MM.1S (cell line): ENCODE data around the gene DMRTA2.

ENCODE experiments used
- DNase-seq: peaks from one replicate; pipeline ENCODE4 v3.0.0-alpha.2; 2015
- H2AFZ ChIP-seq: fragments of 300-600 bp; sonication (generic); 2 replicates; pipeline ENCODE4 v1.6.0; 2016; ENCODE audit warnings: antibody characterized with exemption, low read length
- H3F3A ChIP-seq: fragments of 300-600 bp; sonication (generic); 2 replicates; pipeline ENCODE4 v1.6.1; 2016; ENCODE audit warnings: mild to moderate bottlenecking, antibody characterized with exemption, low read length, moderate library complexity, mixed read lengths; ENCODE audit not compliant: insufficient read depth
- H3K27ac ChIP-seq: fragments of 300-600 bp; sonication (generic); 2 replicates; pipeline ENCODE4 v1.5.1; 2016; ENCODE audit warnings: mild to moderate bottlenecking, low read length
- H3K27me3 ChIP-seq: fragments of 300-600 bp; sonication (generic); replicated peaks from 2 replicates; pipeline ENCODE4 v1.6.0; 2016; ENCODE audit warnings: low read length; ENCODE audit not compliant: insufficient read depth
- H3K36me3 ChIP-seq: fragments of 300-600 bp; sonication (generic); replicated peaks from 2 replicates; pipeline ENCODE4 v1.6.1; 2016; ENCODE audit warnings: mild to moderate bottlenecking, low read length, mixed read lengths; ENCODE audit not compliant: insufficient read depth
- H3K4me1 ChIP-seq: fragments of 300-600 bp; sonication (generic); 2 replicates; pipeline ENCODE4 v1.6.1; 2016; ENCODE audit warnings: low read length, mixed read lengths
- H3K4me2 ChIP-seq: fragments of 300-600 bp; sonication (generic); 2 replicates; pipeline ENCODE4 v1.6.0; 2016; ENCODE audit warnings: low read depth, low read length
- H3K4me3 ChIP-seq: fragments of 300-600 bp; sonication (generic); 2 replicates; pipeline ENCODE4 v1.5.1; 2016; ENCODE audit warnings: low read length, mixed read lengths
- H3K79me2 ChIP-seq: fragments of 300-600 bp; sonication (generic); 2 replicates; pipeline ENCODE4 v1.6.1; 2016; ENCODE audit warnings: mixed run types, low read length, mixed read lengths
- H3K9ac ChIP-seq: fragments of 300-600 bp; sonication (generic); 2 replicates; pipeline ENCODE4 v1.6.1; 2016; ENCODE audit warnings: low read length, mixed read lengths
- H3K9me2 ChIP-seq: fragments of 300-600 bp; sonication (generic); replicated peaks from 2 replicates; pipeline ENCODE4 v1.6.1; 2016; ENCODE audit warnings: mild to moderate bottlenecking, low read length, mixed read lengths; ENCODE audit not compliant: insufficient read depth
- H3K9me3 ChIP-seq: fragments of 300-600 bp; sonication (generic); replicated peaks from 2 replicates; pipeline ENCODE4 v1.6.1; 2016; ENCODE audit warnings: mild to moderate bottlenecking, low read length, mixed read lengths; ENCODE audit not compliant: insufficient read depth
- H4K20me1 ChIP-seq: fragments of 300-600 bp; sonication (generic); 2 replicates; pipeline ENCODE4 v1.6.1; 2016; ENCODE audit warnings: mild to moderate bottlenecking, low read length, moderate library complexity, mixed read lengths; ENCODE audit not compliant: insufficient read depth
- CTCF ChIP-seq: fragments of 300-600 bp; sonication (generic); IDR thresholded peaks from 2 replicates; pipeline ENCODE4 v1.5.1; 2016; ENCODE audit warnings: antibody characterized with exemption, low read length, mixed read lengths
- EZH2 ChIP-seq: fragments of 300-600 bp; sonication (generic); optimal IDR thresholded peaks from 2 replicates; pipeline ENCODE3; 2017; ENCODE audit warnings: low read depth, mild to moderate bottlenecking, antibody characterized with exemption, low read length, mixed read lengths
- EZH2phosphoT487 ChIP-seq: fragments of 300-600 bp; sonication (generic); IDR thresholded peaks from 2 replicates; pipeline ENCODE4 v1.6.1; 2018; ENCODE audit warnings: antibody characterized with exemption, low read length

The DMRTA2 gene

GRCh38 chr1:50424045-50424883, 1.0 kb upstream of the DMRTA2 start:
- TF ChIP-seq EZH2 (no peak), EZH2phosphoT487 (no peak), CTCF (no peak)
- no peak overlapping the region for H2AFZ ChIP-seq
- H3K36me3 ChIP-seq, result no peaks in the 10 kb centered on the region
- no peak for DNase-seq
- H4K20me1 ChIP-seq, result no peaks in the 10 kb centered on the region
- no peaks in the 10 kb centered on the region for H3K9me3 ChIP-seq
- H3K9me2 ChIP-seq, result no peaks in the 10 kb centered on the region
- H3K4me1 ChIP-seq, result no peaks in the 10 kb centered on the region
- H3K27me3 ChIP-seq, result no peaks in the 10 kb centered on the region; the same call in 1 of the 2 replicates
- no peak overlapping the region for H3K4me3 ChIP-seq
- no peak overlapping the region for H3K27ac ChIP-seq
- no peaks in the 10 kb centered on the region for H3K79me2 ChIP-seq
- H3K4me2 ChIP-seq, result no peak overlapping the region
- no peak overlapping the region for H3K9ac ChIP-seq
- H3F3A ChIP-seq, result no peaks in the 10 kb centered on the region

- Histone ChIP-seq H3K36me3 (no peaks in the 10 kb centered on the region), H3K4me1 (no peaks in the 10 kb centered on the region), H3K4me3 (no peak overlapping the region), H3K9me2 (no peaks in the 10 kb centered on the region), H3F3A (no peaks in the 10 kb centered on the region), H3K79me2 (no peaks in the 10 kb centered on the region), H2AFZ (no peak overlapping the region), H3K27ac (no peak overlapping the region), H4K20me1 (no peaks in the 10 kb centered on the region), H3K9me3 (no peaks in the 10 kb centered on the region), H3K9ac (no peak overlapping the region), H3K4me2 (no peak overlapping the region), H3K27me3 (no peaks in the 10 kb centered on the region; the same call in 1 of the 2 replicates)
- TF ChIP-seq EZH2 (no peak), CTCF (no peak), EZH2phosphoT487 (no peak)
- DNase-seq, result no peak
Measured at GRCh38 chr1:50423670-50424000, 392 bp upstream of the DMRTA2 start.

GRCh38 chr1:50422675-50422945, 633 bp downstream of the DMRTA2 start:
- no peak overlapping the region for H3K9ac ChIP-seq
- H3K4me1 ChIP-seq, result no peaks in the 10 kb centered on the region
- H3F3A ChIP-seq, result no peaks in the 10 kb centered on the region
- H3K27me3 ChIP-seq, result no peaks in the 10 kb centered on the region; the same call in 1 of the 2 replicates
- no peaks in the 10 kb centered on the region for H4K20me1 ChIP-seq
- no peak overlapping the region for H3K4me3 ChIP-seq
- H3K9me3 ChIP-seq, result no peaks in the 10 kb centered on the region
- no peak overlapping the region for H3K27ac ChIP-seq
- H2AFZ ChIP-seq, result no peak overlapping the region
- H3K36me3 ChIP-seq, result no peaks in the 10 kb centered on the region
- TF ChIP-seq EZH2phosphoT487 (no peak), EZH2 (no peak), CTCF (no peak)
- H3K9me2 ChIP-seq, result no peaks in the 10 kb centered on the region
- H3K79me2 ChIP-seq, result no peaks in the 10 kb centered on the region
- DNase-seq, result no peak
- H3K4me2 ChIP-seq, result no peak overlapping the region
